K562 (cell line): ENCODE results near the gene ITPRIP. TPM values are rescaled to one million over a fixed set of nuclear protein-coding genes. Genes with fewer than 3 reads are reported as not detected.

ENCODE experiments used
- C11orf30 ChIP-seq: fragments of 450-650 bp; IDR thresholded peaks from 2 replicates; pipeline ENCODE4 v1.6.1; 2016; ENCODE audit warnings: low read depth, mild to moderate bottlenecking
- CCAR2 ChIP-seq: fragments of 200-400 bp; formaldehyde crosslinking; IDR thresholded peaks from 2 replicates; pipeline ENCODE4 v1.6.1; 2017; ENCODE audit warnings: mild to moderate bottlenecking, low read depth, low read length
- CCNT2 ChIP-seq: IDR thresholded peaks from 2 replicates; pipeline ENCODE4 v1.6.1; 2011; ENCODE audit warnings: borderline replicate concordance, low read depth, mild to moderate bottlenecking, moderate library complexity, mixed read lengths, low read length; ENCODE audit not compliant: insufficient read length; ENCODE audit errors: extremely low read depth
- CEBPG ChIP-seq, 3 experiments: fragments of 200-800 bp in 1 of 3; sonication (Bioruptor generic) in 1 of 3; sonication (generic) in 1 of 3; formaldehyde crosslinking in 1 of 3; IDR thresholded peaks in 2 of 3; conservative IDR thresholded peaks in 1 of 3; 2 replicates each; pipeline versions ENCODE4 v1.6.1 to v1.8.0; 2016 to 2022; ENCODE audit warnings: missing compliant biosample characterization in 2 of 3, missing genetic modification characterization in 2 of 3, mild to moderate bottlenecking in 1 of 3, missing genetic modification reagents in 1 of 3
- DPF2 ChIP-seq: fragments of 450-650 bp; IDR thresholded peaks from 2 replicates; pipeline ENCODE4 v1.6.1; 2016
- ETV1 ChIP-seq: fragments of 450-650 bp; conservative IDR thresholded peaks from 2 replicates; pipeline ENCODE4 v1.6.1; 2016; ENCODE audit warnings: missing genetic modification characterization, control low read depth, low read depth, missing compliant biosample characterization
- HDAC3 ChIP-seq: fragments of 450-650 bp; IDR thresholded peaks from 2 replicates; pipeline ENCODE4 v1.6.1; 2018; ENCODE audit warnings: borderline replicate concordance, mild to moderate bottlenecking, moderate library complexity; ENCODE audit not compliant: partially characterized antibody
- HMGN3 ChIP-seq: IDR thresholded peaks from 2 replicates; pipeline ENCODE4 v1.6.1; 2011; ENCODE audit warnings: borderline replicate concordance, low read depth, mild to moderate bottlenecking, mixed read lengths, low read length; ENCODE audit not compliant: insufficient read length; ENCODE audit errors: extremely low read depth
- JUN ChIP-seq, 2 experiments: sonication (generic) in 1 of 2; formaldehyde crosslinking in 1 of 2; IDR thresholded peaks; 2 replicates each; pipeline versions ENCODE4 v1.6.1 to v1.8.0; 2012 to 2022; ENCODE audit warnings: borderline replicate concordance in 2 of 2, mild to moderate bottlenecking in 2 of 2, improper control_type of control experiment in 1 of 2, low read depth in 1 of 2, low read length in 1 of 2, missing genetic modification reagents in 1 of 2
- MYC ChIP-seq, 2 experiments: fragments of 250-450 bp in 1 of 2; sonication (Bioruptor Pico) in 1 of 2; IDR thresholded peaks; 2 replicates each; pipeline versions ENCODE4 v1.5.1 to v1.6.1; 2012 to 2021; ENCODE audit warnings: low read depth in 2 of 2, borderline replicate concordance in 1 of 2, improper control_type of control experiment in 1 of 2, low read length in 1 of 2, mild to moderate bottlenecking in 1 of 2, moderate library complexity in 1 of 2
- PRDM10 ChIP-seq: fragments of 450-650 bp; IDR thresholded peaks from 2 replicates; pipeline ENCODE4 v1.6.1; 2018; ENCODE audit not compliant: partially characterized antibody
- RCOR1 ChIP-seq, 2 experiments: IDR thresholded peaks; 2 replicates each; pipeline ENCODE4 v1.6.1; 2012; ENCODE audit warnings: low read depth in 2 of 2, low read length in 2 of 2, borderline replicate concordance in 1 of 2, improper control_type of control experiment in 1 of 2
- SMARCE1 ChIP-seq: fragments of 450-650 bp; IDR thresholded peaks from 2 replicates; pipeline ENCODE4 v1.7.1; 2016; ENCODE audit warnings: mild to moderate bottlenecking
- SOX6 ChIP-seq: fragments of 450-650 bp; IDR thresholded peaks from 2 replicates; pipeline ENCODE4 v1.6.1; 2014; ENCODE audit warnings: mild to moderate bottlenecking
- SPI1 ChIP-seq: IDR thresholded peaks from 2 replicates; pipeline ENCODE4 v1.6.1; 2011; ENCODE audit warnings: low read depth, low read length, control low read depth, borderline replicate concordance
- SREBF1 ChIP-seq: fragments of 150-350 bp; IDR thresholded peaks from 2 replicates; pipeline ENCODE4 v1.6.1; 2014; ENCODE audit warnings: antibody characterized with exemption, low read depth, low read length, borderline replicate concordance
- TBP ChIP-seq: optimal IDR thresholded peaks from 2 replicates; pipeline ENCODE3; 2011; ENCODE audit warnings: low read depth, low read length, improper control_type of control experiment
- TCF7L2 ChIP-seq: fragments of 150-350 bp; IDR thresholded peaks from 2 replicates; pipeline ENCODE4 v1.6.1; 2016; ENCODE audit warnings: low read depth, mild to moderate bottlenecking, low read length, moderate library complexity
- TRIM28 ChIP-seq: fragments of 450-650 bp; IDR thresholded peaks from 2 replicates; pipeline ENCODE4 v1.6.1; 2017
- TSC22D4 ChIP-seq: fragments of 450-650 bp; IDR thresholded peaks from 2 replicates; pipeline ENCODE4 v1.6.1; 2016; ENCODE audit warnings: missing genetic modification characterization, missing biosample characterization, control low read depth
- U2AF2 ChIP-seq: fragments of 200-400 bp; formaldehyde crosslinking; optimal IDR thresholded peaks from 2 replicates; pipeline ENCODE3; 2017; ENCODE audit warnings: low read depth, mild to moderate bottlenecking, low read length
- ZBTB8A ChIP-seq: fragments of 450-650 bp; IDR thresholded peaks from 2 replicates; pipeline ENCODE4 v1.6.1; 2018; ENCODE audit warnings: mild to moderate bottlenecking, moderate library complexity; ENCODE audit not compliant: partially characterized antibody
- ZKSCAN1 ChIP-seq: fragments of 150-350 bp; IDR thresholded peaks from 2 replicates; pipeline ENCODE4 v1.6.1; 2016; ENCODE audit warnings: low read depth, low read length
- ZNF561 ChIP-seq: fragments of 450-650 bp; formaldehyde crosslinking; conservative IDR thresholded peaks from 2 replicates; pipeline ENCODE4 v1.4.0; 2020; ENCODE audit warnings: mild to moderate bottlenecking, moderate library complexity
- ZNF77 ChIP-seq: fragments of 250-450 bp; sonication (Bioruptor Pico); IDR thresholded peaks from 2 replicates; pipeline ENCODE4 v1.5.0; 2020
- ZSCAN29 ChIP-seq: fragments of 450-650 bp; IDR thresholded peaks from 2 replicates; pipeline ENCODE4 v1.6.1; 2017
- polyA plus RNA-seq, 8 experiments: library from polyadenylated mRNA; depleted of rRNA in 4 of 8; stranded (reverse) in 5 of 8; unstranded in 3 of 8; fragments of >200 nt; fragmentation: Nextera tagmentation in 2 of 8; fragmentation: Illumina TruSeq in 1 of 8; extraction: Ambion mirVana in 2 of 8; extraction: Trizol in 1 of 8; gene quantifications; 2 replicates each; pipeline versions ENCODE4 v1.2.1 to v1.2.3, GENCODE V29; 2011 to 2014; ENCODE audit warnings: inconsistent platforms in 1 of 8, missing spikeins in 1 of 8
- total RNA-seq, 7 experiments: library from RNA; depleted of rRNA in 6 of 7; stranded (reverse); fragments of >200 nt in 6 of 7; fragmentation: Illumina TruSeq in 2 of 7; extraction: Trizol in 2 of 7; gene quantifications; 2 replicates each; pipeline versions ENCODE4 v1.2.1 to v1.2.3, GENCODE V29; 2011 to 2021; ENCODE audit warnings: low replicate concordance in 1 of 7

ITPRIP gene
- total and polyA plus RNA-seq, 9 of the 15 experiments (the other 6 are each of a cell fraction or from before 2014, with no cell fraction given), result 4.4 to 28.5 (median 10.9) TPM

DNA sequence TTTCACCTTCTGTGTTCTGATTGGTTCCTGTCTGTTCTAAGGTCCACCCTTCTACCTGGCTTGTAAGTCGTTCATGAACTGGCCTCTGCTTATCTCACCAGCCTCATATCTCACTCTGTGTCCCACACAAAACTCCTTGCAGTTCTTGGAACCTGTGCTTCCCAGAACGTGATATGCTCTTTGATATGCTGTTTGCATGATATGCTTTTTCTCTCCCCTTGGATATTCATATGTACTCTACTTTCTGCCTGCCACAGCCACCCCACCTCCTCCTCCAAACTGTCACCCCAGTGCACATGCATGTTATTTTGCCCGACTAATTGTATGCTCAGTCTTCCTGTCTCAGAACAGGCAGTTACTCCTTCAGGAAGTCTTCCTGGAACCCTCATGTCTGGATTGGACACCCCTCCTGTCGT is 1.9 kb upstream of the ITPRIP start (continued):
- TF ChIP-seq PRDM10 (no peak), CCAR2 (no peak), TCF7L2 (no peak), CCNT2 (peak; percentile 13), HMGN3 (no peak), HDAC3 (peak; percentile 41), SREBF1 (no peak), SOX6 (peak; percentile 75; the same call in 1 of the 2 replicates), ZBTB8A (no peak), ZSCAN29 (no peak), JUN (IDR thresholded peaks at IDR 0.05; ENCODE audit: borderline replicate concordance, low read depth, low read length) (no peak), JUN (CRISPR knock-in tag; IDR thresholded peaks at IDR 0.05; ENCODE audit: borderline replicate concordance) (no peak), ETV1 (tag) (no peak), ZKSCAN1 (no peak), ZNF561 (no peak), TRIM28 (no peak), CEBPG (CRISPR knock-in tag; IDR thresholded peaks at IDR 0.05) (no peak), CEBPG (tag; conservative IDR thresholded peaks at IDR 0.05 in 1 of 2, IDR thresholded peaks at IDR 0.05 in 1 of 2) (no peak), U2AF2 (no peak), ZNF77 (CRISPR knock-in tag) (no peak), TBP (peak; percentile 71), SPI1 (no peak), DPF2 (peak; percentile 89), TSC22D4 (no peak), MYC (IDR thresholded peaks at IDR 0.05; ENCODE audit: low read depth, low read length) (0 out of 2 replicates have a peak, but pooled peaks have one; percentile 29), MYC (CRISPR knock-in tag; IDR thresholded peaks at IDR 0.05; ENCODE audit: borderline replicate concordance, low read depth) (no peak), C11orf30 (peak; percentile 44; the same call in 1 of the 2 replicates), RCOR1 (IDR thresholded peaks at IDR 0.05; ENCODE audit: borderline replicate concordance in 1 of 2, low read depth in 2 of 2, low read length in 2 of 2) (peak in 1 of 2 experiments; percentile 78; a peak in 2 of 4 replicates), SMARCE1 (peak; percentile 80)
